Motor neuron (in vitro differentiated cells): Measurements from ENCODE around the gene STAT1. TPM values are rescaled to one million over a fixed set of nuclear protein-coding genes. Genes with fewer than 3 reads are reported as not detected.

Experiments used
- ATAC-seq, 8 experiments: fragments of 200-7000 bp; cut with Tn5 transposase; replicated peaks in 6 of 8; 2 replicates each; pipeline ENCODE4 v1.8.0; 2021; ENCODE audit warnings: mild to moderate bottlenecking in 8 of 8, moderate library complexity in 8 of 8
- H3K27ac ChIP-seq, 2 donors: fragments of 250-450 bp; sonication (Bioruptor Pico); 2 replicates each; pipeline ENCODE4 v1.9.0; 2021; ENCODE audit warnings: antibody characterized with exemption in 2 of 2, mild to moderate bottlenecking in 2 of 2, moderate library complexity in 1 of 2
- H3K4me1 ChIP-seq, 2 donors: fragments of 250-450 bp; sonication (Bioruptor Pico); replicated peaks in 1 of 2; 2 replicates each; pipeline ENCODE4 v1.6.1; 2021; ENCODE audit warnings: antibody characterized with exemption in 2 of 2, mild to moderate bottlenecking in 2 of 2, moderate library complexity in 1 of 2
- H3K4me3 ChIP-seq, 5 donors: fragments of 250-450 bp; sonication (Bioruptor Pico); 2 replicates each; pipeline ENCODE4 v1.9.0; 2021; ENCODE audit warnings: antibody characterized with exemption in 5 of 5, mild to moderate bottlenecking in 5 of 5, moderate library complexity in 4 of 5
- WGBS, 10 experiments: fragments of 450-650 bp; shearing (Covaris generic); methylation state at CpG; one replicate each; pipeline ENCODE4 v1.0.0; 2022; 5-methylcytosine and 5-hydroxymethylcytosine counted together
- in situ Hi-C, 9 experiments: fragments of 400-800 bp; cut with MboI; loops; one replicate each; pipeline ENCODE4 v1.15.0; 2021; ENCODE audit warnings: low sequenced_read_pairs in 9 of 9, low pct_unique_long_range_greater_than_20kb in 2 of 9; ENCODE audit not compliant: unreplicated experiment in 9 of 9
- total RNA-seq, 8 experiments: library from RNA; unstranded; fragments of 300-600 nt; gene quantifications; 2 replicates each; pipeline versions ENCODE4 v1.2.3 to v1.2.4, GENCODE V29; 2022

Gene STAT1
- total RNA-seq, 8 experiments from 2014 or later = 14.8 to 126 (median 39.0) TPM

DNA sequence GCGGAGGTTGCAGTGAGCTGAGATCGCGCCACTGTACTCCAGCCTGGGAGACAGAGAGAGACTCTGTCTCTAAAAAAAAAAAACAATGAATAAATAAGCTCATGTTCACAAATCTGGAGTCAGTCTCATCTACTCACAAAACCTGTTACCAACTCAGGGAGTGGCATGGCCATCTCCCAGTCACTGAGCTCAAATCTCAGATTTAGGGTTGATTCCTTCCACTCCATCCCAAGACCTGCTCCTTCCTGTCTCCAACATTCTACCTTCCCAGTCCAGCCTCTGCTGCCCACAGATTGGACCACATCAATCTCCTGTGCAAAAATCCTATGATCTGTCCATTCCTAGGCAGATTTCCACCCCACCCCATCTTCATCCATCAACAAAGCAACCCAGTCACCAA, 1.6 kb downstream of the STAT1 start:
- ATAC-seq = no peak
- Histone ChIP-seq H3K4me1 (peaks cover 4 to 9% of the 10 kb centered on the region in 2 donors), H3K27ac (no peak overlapping the region), H3K4me3 (no peak overlapping the region)
- in situ Hi-C loops = no loop called here
- 100% methylated on average over 1 to 3 of the region's 3 CpGs; no CpG with 5 or more reads in 5 of the 10 experiments for WGBS, 10 experiments

DNA sequence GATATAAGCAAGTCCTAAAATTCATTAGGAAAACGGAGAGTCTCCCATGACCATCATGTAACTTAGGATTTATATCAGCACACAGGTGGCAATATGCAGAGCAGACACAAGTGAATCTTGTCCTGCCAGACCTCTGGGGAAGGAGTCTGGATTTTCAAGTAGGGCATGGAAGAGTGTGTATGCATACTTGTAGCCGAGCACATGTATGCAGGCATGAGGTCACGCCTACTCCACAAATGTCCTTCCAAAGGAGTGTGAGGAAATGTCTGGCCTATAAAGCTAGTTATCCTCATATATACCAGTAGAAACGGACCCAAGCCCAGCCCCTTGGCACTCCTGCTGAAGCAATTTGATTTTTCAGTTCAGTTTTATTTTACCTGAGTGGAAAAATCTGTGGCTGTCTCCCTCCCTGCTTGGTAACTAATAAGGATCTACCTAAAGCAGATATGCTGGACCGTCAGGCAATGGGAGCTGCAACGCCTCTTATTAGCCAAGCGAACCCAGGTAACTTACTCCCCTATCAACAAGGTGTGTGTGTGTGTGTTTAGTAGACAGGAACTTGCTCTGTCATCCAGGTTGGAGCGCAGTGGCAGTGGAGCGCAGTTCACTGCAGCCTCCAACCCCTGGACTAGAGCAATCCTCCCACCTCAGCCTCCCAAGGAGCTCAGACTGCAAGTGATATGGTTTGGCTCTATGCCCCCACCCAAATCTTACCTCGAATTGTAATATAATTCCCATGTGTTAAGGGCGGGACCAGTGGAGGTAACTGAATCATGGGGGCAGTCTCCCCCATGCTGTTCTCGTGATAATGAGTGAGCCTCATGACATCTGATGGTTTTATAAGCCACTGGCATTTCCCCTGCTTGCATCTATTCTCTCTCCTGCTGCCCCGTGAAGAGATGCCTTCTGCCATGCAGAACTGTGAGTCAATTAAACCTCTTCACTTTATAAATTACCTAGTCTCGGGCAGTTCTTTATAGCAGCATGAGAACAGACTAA, 2.8 kb downstream of the STAT1 start:
- in situ Hi-C loops = no loop called here
- H3K27ac ChIP-seq = no peak overlapping the region
- 67 to 100% (median 88%) methylated on average over 1 to 13 of the region's 14 CpGs for WGBS, 10 experiments

DNA sequence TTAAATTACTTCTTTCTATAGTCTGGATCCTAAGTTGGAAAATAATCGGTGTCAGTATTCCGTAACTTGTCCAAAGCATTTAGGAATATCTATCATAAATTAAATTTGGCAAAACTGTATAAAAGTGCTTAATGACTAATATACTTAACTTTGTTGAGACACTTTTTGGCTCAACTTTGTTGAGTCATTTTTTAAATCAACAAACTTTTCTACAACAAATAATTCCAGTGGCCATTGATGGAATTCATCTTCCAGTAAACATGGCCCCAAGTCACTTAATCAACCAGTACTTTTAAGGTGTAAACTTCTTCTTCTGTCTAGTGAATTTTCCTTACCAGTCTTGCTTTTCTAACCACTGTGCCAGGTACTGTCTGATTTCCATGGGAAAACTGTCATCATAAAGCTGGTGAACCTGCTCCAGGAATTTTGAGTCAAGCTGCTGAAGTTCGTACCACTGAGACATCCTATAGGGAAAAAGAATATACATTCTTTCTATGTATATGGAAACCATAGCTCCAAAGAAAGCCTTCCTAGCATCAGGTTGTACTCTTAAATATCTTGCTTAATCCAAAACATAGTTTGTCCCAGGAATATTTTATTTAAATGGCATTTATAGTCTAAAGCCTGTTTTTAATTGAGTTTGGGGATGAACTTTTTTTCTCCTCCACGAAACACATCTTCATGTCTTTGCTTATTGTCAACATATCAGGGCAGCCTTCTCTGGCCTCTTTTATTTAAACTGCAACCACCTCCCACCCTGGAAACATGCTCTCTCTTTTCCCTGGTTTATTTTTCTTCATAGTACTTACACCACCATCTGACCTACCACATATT, 4.2 kb downstream of the STAT1 start:
- ATAC-seq = no peak
- H3K4me1 ChIP-seq = peaks cover 4 to 9% of the 10 kb centered on the region in 2 donors
- WGBS, 10 experiments = 81 to 100% (median 100%) methylated on average over 1 to 4 of the region's 4 CpGs
- in situ Hi-C loops = no loop called here
- no peak overlapping the region for H3K4me3 ChIP-seq
- no peak overlapping the region for H3K27ac ChIP-seq

More for the DNA sequence above, 2.8 kb downstream of the STAT1 start:
- peaks cover 4 to 9% of the 10 kb centered on the region in 2 donors for H3K4me1 ChIP-seq
- no peak overlapping the region for H3K4me3 ChIP-seq
- no peak for ATAC-seq

DNA sequence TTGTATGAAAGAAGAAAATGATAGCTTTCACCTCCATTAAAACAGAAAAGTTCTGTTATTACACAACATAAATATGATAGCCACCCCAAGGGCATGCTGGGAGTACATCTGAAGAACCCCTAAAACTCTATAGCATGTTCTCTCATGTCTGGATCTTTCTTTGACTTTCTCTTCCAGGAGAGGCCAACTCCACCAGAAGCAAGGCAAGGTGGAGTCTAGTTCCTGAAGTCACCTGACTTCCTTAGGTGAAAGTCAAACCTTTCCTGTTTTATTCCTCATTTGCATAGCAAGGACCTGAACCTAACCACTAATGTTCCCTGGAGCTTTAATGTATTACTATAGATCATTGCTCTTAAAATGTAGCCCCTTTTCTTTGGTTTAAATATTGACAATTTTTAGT, 5.7 kb downstream of the STAT1 start:
- Histone ChIP-seq H3K27ac (no peak overlapping the region), H3K4me1 (peaks cover 4 to 6% of the 10 kb centered on the region in 2 donors), H3K4me3 (no peak overlapping the region)
- in situ Hi-C loops = no loop called here
- ATAC-seq = no peak

DNA sequence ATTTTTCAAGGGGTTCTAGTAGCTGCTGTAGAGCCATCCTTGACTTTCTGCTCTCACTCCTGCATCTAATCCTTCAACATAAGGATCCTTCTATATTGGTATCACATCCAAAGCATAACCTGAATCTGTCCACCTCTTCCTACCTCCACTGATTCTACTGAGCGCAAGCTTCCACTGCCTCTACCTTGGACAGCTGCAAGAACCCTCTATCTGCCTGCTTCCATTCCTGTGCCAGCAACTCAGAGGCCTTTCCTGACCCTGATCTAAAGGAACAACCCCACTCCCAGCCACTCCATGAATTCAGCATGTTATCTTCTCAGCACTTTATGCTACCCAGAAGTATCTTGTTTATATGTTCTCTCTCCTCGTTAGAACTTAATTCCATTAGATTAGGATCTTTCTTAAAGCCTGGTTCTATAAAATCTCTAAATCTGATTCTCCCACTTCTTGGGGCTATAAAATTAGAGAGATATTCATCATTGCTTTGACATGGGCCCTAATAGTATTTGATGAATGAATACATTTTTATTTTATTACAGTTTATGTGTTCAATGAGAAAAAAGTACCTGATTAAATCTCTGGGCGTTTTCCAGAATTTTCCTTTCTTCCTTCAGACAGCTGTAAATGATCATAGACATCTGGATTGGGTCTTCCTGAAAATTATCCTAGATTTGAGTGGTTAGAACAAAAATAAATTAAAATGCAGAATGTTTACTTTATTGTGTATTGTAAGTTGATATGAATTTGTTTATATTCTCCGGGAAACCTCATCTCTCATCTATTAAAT, 6.8 kb downstream of the STAT1 start:
- ATAC-seq = no peak
- WGBS, 10 experiments = 21 to 100% (median 93%) methylated on average over 2 to 4 of the region's 4 CpGs
- H3K4me1 ChIP-seq = no peaks in the 10 kb centered on the region

DNA sequence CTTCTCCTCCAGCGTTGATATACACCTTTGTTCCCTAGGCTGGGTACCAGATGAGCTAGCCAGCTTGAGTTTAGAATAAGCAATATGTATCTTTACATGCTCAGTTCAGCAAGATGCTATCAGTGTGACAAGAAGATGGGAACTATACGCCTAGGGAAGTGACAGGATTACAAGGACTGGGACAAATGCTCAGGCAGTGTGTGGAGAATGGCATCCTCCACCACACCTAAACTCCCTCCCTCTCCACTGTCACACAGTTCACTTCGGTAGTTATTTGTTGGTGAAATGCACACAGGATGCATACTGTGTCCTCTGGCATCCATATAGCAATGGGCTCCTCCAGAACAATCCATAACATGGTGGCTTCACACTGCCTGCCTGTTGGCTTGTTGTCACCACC, 7.7 kb downstream of the STAT1 start:
- 80 to 100% (median 100%) methylated on average over 1 to 2 of the region's 3 CpGs; no CpG with 5 or more reads in 3 of the 10 experiments for WGBS, 10 experiments

More for the DNA sequence above, 6.8 kb downstream of the STAT1 start:
- in situ Hi-C loops = no loop called here
- no peak overlapping the region for H3K4me3 ChIP-seq
- H3K27ac ChIP-seq = no peak overlapping the region

DNA sequence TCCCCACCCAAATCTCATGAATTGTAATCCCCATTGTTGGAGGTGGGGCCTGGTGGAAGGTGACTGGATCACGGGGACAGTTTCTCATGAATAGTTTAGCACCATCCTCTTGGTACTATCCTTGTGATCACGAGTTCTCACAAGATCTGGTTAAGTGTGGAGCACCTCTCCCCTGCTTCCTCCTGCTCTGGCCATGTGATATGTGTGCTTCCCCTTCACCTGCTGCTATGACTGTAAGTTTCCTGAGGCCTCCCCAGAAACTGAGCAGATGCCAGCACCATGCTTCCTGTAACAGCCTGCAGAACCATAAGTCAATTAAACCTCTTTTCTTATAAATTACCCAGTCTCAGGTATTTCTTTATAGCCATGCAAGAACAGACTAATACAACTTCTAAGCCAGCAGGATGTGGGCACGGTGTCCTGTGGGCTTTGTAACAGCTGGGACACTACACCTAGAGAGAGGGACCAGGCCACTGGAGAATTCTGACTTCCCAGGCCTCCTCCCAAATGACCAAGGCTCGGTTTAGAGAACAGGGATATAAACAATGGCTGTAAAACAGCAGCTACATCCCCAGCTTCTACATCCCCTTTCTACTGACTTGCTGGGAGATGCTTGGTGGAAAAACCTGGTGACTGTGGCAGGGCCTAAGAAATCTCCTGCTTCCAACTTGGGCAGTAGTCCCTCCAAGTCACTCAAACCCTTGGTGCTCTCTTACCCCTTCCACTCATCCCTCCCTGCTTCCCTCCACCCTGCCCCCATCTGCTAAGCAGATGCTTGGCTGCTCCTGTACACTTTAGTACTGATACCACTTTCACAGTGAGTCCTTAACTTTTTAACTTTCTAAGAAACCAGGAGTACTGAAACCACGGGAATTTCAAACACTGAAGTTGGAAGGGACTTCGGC, 10.3 kb downstream of the STAT1 start:
- WGBS, 10 experiments = 67 to 100% (median 98%) methylated on average over 1 to 3 of the region's 6 CpGs; no CpG with 5 or more reads in 2 of the 10 experiments
- H3K4me1 ChIP-seq = no peaks in the 10 kb centered on the region
- in situ Hi-C loops = no loop called here
- ATAC-seq = no peak
- no peak overlapping the region for H3K27ac ChIP-seq
- H3K4me3 ChIP-seq = no peak overlapping the region

More for the DNA sequence above, 7.7 kb downstream of the STAT1 start:
- no peaks in the 10 kb centered on the region for H3K4me1 ChIP-seq
- in situ Hi-C loops = no loop called here
- ATAC-seq = no peak
- H3K4me3 ChIP-seq = no peak overlapping the region
- no peak overlapping the region for H3K27ac ChIP-seq

DNA sequence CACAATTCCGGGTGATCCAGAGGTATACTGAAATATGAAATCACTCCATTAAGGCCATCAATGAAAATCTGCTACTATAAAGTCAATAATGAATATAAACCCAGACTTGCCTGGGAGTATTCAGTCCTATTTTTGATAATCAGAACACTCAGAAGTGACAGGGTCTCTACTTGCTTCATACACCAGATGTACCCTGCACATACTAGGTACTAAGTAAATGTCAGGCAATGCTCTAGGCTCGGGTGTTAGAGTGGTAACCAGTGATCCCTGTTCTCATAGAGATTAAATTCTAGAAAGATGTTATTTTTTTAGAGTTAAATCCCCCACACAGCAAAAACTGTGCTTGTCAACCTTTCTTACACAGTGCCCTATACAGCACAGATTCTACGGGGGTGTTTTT, 12.3 kb downstream of the STAT1 start:
- in situ Hi-C loops = no loop called here
- 73 to 100% (median 97%) methylated on average over 1 to 3 of the region's 3 CpGs; no CpG with 5 or more reads in 1 of the 10 experiments for whole genome bisulfite sequencing, 10 experiments
- Histone ChIP-seq H3K4me3 (no peak overlapping the region), H3K4me1 (no peaks in the 10 kb centered on the region), H3K27ac (no peak overlapping the region)
- ATAC-seq = no peak

DNA sequence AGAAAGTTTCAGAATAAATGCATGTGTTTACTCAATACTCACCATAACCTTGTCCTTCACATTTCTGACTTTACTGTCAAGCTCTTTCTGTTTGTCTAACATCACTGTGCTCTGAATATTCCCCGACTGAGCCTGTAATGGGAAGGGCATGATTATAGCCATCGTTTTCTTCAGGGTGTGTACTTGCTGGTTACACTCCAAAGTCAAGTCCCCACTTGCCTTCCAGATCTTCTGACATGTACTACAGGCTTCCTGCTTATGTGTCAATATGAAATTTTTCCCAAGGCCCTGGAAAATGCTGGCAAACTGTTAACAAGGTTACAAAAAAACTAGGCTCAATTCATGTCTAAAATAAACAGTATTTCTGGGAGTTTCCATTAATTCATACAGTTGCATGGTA, 12.9 kb downstream of the STAT1 start:
- in situ Hi-C loops = no loop called here
- ATAC-seq = peak in 2 of 8 experiments; percentile 22 to 50
- no peak overlapping the region for H3K27ac ChIP-seq
- 20 to 93% (median 72%) methylated on average over 1 to 2 of the region's 2 CpGs; no CpG with 5 or more reads in 2 of the 10 experiments for WGBS, 10 experiments
- H3K4me1 ChIP-seq = no peaks in the 10 kb centered on the region
- H3K4me3 ChIP-seq = no peak overlapping the region

DNA sequence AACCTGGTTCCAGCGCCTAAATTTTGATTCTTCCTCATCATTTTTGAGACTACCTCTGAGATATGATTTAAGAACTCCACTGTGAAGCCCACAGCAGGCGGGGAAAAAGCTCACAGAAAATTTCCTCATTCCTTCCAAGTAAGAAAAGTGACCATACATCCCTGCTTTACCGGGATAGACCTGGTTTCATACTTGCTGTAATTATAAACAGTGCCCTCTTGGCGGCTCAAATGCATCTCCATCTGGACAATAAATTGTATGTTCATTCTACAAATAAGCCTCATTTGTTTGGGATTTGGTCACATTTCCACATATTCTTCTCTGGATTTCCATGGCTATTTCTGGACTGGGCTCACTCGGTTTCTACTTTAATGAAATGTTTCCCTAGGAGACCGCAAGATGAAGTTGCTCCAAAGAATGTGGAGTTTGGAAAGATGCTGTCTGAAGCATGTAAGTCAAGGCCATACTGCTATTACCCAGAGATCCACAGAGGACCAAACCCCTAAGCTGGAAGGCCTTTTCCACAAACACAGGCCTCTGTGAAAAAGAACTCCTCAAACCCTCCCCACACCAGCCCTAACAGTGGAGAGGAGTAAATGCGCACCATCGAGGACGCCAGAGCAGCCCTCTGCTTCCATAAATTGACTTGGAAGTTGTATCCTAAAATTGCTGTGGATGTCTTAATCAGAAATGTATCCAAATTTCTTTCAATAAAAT, 13.9 kb downstream of the STAT1 start:
- in situ Hi-C loops = no loop called here
- Histone ChIP-seq H3K27ac (no peak overlapping the region), H3K4me1 (no peaks in the 10 kb centered on the region), H3K4me3 (no peak overlapping the region)
- 69 to 96% (median 90%) methylated on average over 3 to 8 of the region's 9 CpGs; no CpG with 5 or more reads in 1 of the 10 experiments for WGBS, 10 experiments
- no peak for ATAC-seq

DNA sequence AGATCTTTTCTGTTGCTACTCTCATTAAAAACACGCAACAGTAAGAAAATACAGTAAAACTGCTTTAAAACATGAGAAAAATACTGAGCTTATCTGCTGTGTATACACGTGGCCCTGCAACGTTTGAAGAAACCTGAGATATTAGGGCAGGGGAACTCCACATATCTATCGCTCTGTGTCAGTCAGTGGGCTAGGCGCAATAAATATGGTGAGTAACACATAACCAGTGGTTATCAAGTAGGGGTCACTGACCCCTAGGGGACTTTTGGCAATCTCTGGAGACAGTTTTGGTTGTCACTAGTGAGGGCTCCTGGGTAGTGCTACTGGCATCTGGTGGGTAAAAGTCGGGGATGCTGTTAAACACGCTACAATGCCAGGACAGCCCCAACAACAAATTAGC, 14.9 kb downstream of the STAT1 start:
- in situ Hi-C loops = no loop called here
- H3K27ac ChIP-seq = no peak overlapping the region
- no peak for ATAC-seq
- WGBS, 10 experiments = 80 to 100% (median 96%) methylated on average over 2 to 7 of the region's 7 CpGs; no CpG with 5 or more reads in 1 of the 10 experiments
- no peak overlapping the region for H3K4me3 ChIP-seq
- no peaks in the 10 kb centered on the region for H3K4me1 ChIP-seq
